ENCODE results near the gene GRAMD1B.

GRAMD1B gene

DNA sequence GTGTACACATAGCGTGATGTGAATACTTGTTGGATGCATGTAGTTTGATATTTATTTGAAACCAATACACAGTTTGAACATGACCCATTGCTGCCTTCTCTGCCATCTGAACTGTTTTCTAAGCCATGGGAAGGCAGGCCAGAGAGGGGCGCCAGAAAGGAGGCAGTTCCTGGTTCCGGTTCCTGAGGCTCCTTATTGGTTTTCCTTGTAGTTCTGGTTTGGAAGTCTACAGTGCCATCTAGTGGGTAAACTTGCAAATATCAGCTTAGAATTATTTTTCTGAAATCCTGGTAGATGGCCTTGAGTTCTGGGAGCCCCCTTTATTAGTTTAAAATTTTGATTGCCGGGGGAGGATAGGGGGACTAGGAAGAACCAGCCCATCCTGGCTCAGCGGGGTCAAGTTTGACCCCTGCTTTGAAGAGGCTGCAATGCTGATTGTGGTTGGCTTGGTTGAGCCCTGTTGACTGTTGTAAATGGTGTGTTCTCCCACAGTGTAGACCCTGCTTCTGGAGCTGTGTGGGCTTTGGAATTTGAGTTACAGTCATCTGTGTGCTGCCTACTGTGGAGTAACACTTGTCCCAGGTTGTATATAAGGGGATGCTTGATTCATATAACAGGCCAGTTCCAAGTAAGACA lies 48.4 kb downstream of the GRAMD1B start:
- DNase-seq, result peak; percentile 27 to 70

DNA sequence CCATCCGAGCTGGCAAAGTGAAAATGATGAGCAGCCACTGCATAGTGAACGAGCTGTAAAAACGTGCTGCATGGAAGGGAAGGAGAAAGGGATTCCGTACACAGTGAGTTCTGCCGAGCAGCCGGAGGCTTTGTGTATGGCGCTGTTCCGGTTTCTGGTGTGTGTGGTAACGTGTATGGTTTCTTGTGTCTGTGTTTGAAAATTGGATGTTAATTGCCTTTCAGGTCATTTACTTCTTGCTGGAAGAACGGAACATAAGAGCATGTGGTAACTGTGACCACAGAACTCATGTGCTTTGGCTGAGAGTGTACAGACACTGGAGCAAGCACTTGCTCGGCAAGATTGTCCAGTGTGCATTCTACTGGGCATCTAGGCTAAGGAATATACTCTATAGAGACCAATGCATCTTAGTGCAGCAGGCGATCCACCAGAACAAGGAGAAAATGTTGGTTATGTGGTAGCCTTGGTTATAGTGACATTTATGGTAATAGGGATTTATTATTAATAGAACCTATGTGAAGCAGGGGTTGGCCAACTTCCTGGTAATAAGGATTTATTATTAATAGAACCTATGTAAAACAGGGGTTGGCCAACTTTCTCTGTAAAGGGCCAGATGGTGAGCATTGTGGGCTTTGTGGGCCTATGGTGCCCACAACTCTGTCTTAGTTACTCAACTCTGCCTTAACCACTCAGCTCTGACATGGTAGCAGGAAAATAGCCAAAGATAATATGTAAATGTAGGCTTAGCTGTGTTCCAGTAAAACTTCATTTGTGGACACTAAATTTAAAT lies 49.2 kb downstream of the GRAMD1B start:
- peak in 1 of 2 donors; percentile 21 for DNase-seq

DNA sequence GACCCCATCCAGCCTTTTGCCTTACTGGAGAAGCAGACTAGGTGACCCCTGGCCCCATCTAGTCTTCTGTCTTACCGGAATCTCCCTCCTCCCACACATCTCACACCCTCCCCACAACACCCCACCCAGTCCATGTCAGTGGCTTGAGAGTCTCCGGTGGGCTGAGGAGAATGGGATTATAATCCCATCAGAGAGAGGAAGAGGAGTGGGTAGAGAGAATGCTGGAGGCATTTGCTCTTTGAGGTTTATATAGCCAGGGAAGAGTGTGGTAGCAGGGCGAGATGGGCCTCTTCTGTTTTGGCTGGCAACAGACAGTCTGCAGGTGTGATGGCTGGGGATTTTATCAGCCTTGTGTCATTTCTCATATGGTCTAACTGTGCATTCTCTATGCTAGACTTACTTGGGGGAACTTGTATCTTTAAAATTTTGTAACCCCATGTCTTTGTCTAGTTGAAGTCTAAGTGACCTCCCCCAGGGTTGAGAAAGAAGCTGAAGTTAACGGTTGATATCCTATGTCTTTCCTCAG lies 50.3 kb downstream of the GRAMD1B start:
- DNase-seq, result no peak

DNA sequence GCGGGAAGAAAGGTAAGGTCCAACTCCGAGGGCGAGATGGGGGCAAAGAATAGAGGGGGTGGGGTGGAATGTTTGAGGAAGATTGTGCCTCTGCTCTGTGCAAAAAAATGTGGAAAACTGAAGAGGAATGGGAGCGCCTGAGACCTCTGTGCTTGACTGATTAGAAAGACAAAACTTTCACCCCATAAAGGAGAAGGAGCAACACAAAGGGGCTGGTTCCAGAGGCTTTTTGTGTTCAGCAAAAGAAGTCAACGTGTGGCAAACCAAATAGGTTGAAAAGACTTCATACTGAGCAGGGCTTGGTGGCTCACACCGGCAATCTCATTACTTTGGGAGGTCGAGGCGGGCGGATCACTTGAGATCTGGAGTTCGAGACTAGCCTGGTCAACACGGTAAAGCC lies 50.8 kb downstream of the GRAMD1B start:
- DNase-seq, result no peak

DNA sequence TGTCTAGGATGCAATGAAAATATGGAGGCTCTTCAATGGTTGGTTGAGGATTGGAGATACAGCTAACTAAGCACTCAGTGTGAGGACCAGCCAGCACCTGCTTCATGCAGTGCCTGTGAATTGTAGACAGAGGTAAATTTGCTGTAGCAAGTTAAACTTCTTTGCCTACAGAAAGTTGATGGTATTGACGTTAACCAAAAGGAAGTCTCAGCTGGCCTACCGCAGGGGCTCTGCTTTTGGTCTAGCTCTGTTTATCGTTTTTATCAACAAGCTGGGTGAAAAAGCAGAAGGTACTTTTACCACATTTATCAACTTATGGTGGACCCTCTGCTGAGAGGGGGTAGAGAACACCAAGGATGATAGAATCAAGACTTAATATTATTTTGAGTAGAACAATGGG lies 51.6 kb downstream of the GRAMD1B start:
- no peak for DNase-seq

DNA sequence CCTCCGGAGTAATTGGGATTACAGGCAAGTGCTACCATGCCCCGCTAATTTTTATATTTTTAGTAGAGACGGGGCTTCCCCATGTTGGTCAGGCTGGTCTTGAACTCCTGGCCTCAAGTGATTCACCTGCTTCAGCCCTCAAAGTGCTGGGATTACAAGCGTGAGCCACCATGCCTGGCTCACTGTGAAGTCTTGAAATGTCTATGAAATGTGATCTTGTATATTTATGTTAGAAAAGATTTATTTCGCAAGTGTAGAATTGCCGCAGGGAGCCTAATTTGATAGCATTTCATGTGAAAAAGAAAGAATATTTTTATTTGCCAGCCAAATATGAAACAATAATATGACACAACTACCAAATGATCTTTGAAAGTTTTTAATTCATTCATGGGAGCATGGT lies 52.1 kb downstream of the GRAMD1B start:
- no peak for DNase-seq

DNA sequence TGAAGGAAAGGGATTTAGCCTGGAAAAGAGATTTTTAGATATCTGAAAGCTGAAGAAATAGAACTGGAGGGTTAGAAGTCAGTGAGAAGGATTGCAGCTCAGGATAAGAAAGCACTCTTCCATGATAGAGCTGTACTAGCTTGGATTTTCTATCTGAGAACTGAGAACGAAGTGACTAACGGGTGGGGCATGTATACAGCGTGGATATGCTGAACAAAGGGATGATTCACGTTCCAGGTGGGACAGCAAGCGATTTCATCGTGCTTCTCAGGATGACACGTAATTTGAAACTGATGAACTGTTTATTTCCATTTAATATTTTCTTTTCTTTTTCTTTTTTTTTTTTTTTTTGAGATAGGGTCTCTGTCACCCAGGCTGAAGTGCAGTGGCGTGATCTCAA lies 53.0 kb downstream of the GRAMD1B start:
- no peak for DNase-seq

DNA sequence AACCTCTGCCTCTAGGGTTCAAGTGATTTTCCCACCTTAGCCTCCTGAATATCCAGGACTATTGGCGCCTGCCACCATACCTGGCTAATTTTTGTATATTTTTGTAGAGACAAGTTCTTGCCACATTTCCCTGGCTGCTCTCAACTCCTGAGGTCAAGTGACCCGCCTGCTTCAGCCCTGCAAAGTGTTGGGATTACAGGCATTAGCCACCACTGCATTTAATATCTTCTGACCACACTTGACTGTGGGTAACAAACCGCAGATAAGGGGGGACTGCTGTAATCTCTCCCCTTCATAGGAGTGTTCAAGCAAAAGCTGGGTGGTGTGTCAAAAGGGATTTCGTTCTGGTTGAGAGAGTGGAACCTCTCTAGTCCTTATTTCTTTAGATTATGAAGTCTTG lies 53.4 kb downstream of the GRAMD1B start:
- DNase-seq, result no peak

DNA sequence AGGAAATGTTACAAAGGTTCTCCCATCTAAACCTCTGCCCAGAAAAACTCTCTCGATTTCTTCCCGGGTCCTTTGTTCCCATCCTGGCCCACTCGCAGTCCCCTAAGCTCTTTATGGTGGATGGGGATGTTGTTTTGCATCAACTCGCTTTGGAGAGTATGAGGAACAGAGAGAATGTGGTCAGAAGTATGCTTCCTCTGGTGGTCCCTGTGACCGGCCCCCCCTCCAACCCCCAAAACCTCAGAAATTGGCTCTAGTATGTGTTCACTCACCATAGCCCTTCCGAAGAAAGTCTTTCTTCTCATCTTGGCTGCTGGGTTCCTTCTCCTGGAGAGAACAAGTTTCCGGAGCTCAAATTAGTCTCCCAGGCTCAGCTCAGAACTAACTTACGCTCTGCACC lies 54.4 kb downstream of the GRAMD1B start:
- no peak for DNase-seq

DNA sequence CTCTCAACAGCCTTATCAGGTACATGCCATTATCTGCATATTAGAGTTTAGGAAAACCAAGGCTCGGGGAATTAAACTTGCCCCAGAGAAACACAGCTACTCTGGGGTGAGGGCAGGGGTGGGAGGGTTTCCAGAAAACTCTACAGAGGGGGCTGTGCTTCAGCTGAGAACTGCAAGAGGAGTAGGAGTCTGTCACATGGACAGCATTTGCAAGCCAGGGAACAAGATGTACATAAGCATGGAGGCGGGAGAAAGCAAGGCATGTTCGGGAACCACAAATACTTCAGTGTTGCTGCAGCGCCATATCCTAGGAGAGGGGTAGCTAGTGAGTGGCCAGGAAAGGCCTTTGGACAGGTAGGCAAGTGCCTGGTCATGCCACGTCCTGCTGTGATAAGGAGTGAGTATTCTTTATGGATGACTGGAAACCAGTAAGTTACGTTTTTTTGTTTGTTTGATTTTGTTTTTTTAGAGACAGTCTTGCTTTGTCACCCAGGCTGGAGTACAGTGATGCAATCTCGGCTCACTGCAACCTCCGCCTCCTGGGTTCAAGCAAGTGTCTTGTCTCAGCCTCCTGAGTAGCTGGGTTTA lies 57.2 kb downstream of the GRAMD1B start:
- DNase-seq, result no peak

DNA sequence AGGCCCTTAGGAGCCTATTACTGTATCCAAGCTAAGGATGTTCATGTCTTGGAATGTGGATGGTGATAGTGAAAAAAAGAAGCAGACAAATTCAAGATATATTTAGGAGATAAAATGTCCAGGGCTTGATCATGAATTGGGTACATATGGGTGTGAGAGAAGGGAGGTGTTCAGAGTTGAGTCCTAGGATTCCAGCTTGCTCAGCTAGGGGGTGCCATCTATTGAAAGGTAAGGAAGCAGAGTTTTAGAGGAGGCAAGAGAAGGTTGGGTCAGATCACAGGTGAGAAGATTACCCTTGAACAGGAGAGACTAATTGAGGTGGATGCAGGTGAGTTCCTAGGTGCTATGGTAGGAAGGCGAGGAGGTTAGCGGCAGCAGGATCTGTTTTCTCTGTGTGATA lies 60.5 kb downstream of the GRAMD1B start:
- DNase-seq, result no peak

DNA sequence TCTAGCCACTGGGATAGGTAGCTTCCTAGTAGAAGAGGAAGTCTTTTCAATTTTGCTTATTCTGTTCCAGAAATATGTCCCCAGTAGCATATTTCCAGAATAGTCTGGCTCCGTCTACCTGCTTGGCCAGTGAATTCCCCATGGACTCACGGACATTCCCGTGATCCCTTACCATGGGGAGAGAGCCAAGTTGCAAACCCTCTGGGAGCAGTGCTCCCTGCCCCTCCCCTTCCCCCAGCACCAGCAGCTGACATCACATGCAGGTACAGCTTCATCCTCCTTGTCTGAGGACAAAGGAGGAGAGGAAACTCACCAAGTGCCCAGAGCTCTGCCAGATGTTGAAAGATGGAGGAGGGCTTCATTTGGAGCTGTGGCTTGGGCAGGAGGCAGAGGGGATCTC lies 61.2 kb downstream of the GRAMD1B start:
- no peak for DNase-seq

DNA sequence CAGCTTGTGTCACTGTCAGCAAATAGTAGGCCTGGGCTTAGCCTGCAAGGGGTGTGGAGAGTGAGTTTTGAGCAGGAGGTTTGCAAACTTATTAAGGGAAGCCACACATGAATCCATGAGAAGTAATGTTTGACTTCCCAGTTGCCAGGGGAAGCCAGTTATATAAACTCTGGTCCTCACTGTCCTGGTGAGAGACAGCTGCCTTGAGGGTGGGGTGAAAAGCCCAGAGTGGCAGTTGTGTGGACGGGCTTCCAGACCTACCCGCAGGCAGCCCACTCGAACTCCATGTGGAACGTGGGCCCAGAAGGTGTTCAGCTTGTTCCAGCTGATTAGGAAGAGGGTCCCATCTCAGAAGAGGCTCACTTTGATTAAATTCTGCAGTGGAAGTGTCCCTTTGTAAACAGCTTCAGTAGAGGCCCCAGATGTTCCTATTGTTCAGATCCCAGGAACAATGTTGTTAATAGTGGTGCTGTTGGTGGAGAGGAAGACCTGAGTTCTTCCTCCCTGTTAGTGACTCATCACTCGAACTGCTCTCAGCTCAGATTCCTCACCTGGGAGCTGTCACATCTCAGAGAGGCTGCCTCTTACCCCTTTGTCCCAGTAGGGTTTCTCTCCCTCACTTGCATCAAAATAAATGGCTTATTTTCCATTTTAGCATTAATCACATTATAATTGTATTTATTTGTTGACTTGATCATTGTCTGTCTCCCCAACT lies 63.4 kb downstream of the GRAMD1B start:
- no peak for DNase-seq

DNA sequence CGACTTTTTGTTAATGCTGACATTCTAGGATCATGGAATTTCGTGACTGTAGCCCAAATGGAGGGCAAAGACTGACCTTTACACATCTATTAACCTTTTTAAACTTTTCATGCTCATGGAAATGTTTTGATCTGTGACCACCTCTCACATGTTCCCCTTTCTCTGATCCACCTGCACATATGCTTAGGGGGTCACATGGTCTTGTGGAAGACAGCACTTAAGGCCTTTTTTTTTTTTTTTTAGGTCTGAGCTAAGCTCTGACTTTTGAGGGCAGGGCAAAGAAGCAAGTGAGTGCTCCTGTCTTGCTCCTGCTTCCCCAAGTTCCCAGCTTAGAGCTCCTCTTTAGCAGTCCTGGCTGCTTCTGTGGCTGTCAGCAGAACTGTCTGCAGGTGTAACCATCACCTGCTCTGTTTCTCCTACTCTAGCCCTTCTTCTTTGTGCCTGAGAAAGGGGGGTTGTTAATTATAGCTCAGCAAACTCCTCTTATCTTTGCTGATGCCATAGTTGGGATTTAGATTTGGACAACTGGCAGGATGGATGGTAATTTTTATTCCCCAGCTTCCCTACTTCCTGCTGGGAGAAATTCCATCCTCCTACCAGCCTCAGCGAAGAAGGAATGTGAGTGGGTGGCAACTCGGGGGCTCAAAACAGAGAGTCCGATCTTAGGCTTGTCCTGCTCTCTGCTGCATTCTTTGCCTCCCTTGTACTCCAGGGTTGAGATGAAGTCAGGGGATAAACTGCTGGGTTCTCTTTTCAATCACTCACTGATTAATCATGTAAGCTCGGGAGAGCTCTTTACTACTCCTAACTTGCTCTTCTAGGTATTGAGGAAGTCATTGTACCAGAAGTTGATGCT lies 64.4 kb downstream of the GRAMD1B start:
- DNase-seq, result no peak

DNA sequence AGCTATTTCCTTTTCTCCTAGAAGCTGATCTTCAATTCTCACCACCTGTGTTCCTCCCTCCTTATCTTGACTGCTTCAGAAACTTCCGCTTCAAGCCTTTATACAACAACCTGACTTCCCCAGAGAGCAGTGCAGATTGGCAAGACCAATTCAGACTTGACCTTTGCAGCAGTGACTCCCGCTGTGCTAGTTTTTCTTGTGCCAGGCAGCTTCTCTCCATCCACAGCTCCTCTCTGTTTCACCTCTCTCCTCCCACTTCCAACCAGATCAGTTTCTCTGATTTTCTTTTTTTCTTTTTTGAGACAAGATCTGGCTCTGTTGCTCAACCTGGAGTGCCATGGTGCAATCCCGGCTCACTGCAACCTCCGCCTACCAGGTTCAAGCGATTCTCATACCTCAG lies 74.3 kb downstream of the GRAMD1B start:
- DNase-seq, result no peak

DNA sequence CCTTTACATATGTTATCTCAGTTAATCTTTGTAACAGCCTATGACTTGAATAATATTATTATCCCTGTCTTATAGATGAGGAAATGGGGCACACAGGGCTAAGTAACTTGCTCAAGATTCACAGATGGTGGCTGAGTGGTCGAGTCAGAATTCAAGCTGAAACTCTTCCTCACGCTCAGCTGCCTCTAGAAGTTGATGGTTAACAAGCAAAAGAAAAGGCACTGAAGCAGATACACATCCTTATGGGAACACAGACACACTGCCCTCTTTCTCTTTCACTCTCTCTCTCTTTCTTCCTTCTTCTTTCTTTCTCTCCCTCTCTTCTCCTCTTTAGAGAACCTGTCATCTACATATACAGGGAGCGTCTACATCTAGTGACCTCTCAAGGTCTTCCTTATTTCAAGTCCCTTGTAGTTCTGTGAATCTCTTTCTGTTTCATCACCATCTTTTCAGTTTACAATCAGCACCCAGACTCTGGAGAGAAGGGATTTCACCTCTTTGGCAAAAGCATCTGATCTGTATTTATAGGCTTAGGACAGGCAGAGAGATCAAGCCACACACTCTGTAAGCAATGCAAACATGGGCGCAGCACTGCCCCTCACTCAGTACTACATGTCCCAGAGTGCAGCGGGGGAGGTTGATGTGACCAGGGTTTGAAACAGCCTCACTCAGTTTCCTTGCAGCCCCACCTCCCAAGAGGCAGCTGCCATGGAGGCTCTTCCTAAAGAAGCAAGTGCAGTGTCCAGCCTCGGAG lies 75.7 kb downstream of the GRAMD1B start:
- DNase-seq, result no peak

DNA sequence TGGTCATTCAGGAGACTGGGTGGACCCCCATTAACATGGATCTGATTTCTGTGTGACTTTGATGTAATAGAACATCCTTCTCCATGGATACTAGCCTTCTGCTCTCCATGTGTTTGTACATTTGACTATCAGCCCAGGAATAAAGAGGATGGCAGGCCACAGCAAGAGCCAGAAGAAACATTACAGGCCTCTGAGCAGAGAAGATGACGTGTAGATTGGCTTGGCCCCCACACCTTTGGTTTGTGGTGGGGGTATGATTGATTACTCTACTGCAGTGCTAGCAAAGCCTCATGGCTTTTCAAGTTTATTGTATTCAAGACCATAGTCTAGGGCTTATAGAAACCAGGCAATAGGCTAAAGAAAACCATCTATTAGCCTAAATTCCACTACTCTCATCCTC lies 77.0 kb downstream of the GRAMD1B start:
- DNase-seq, result no peak

DNA sequence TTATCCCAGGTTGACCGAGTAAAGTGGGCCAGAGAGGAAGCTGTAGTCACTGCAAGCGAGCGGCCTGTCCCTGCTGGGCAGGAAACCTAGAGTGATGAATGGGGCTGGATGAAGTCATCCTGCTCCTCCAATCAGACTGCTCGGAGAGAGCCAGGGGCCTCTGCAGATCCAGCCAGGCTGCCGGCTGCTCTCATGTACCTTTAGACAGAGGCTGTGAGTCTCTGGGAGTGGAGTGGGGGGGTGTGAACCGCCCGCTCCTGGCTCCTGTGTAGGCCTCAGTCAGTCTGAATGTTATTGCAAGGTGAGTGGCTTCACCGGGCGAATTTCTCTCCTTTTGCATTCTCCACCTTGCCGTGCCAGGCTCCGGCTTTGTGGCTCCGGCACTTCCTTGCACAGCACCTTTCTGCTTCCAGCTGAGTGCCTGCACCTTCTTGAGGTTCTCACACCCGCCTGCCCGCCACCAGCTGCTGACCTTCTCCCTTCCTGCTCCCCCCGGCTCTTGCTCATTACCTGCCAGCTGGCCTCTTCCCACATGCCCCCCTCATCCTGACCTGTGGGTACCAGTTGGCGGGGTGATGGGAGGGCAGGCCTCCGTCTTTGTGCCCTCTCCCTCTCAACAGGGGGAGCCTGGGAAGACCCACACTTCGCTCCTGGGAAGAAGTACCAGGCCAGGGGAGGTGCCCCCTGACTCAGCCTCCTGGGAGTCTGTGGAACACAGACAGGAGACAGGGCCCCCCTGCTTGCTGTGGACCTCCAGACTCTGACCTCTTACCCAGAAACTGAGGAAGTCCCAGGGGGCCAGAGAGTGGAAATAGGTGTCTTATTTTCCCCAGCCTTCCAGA lies 79.9 kb downstream of the GRAMD1B start:
- no peak for DNase-seq

DNA sequence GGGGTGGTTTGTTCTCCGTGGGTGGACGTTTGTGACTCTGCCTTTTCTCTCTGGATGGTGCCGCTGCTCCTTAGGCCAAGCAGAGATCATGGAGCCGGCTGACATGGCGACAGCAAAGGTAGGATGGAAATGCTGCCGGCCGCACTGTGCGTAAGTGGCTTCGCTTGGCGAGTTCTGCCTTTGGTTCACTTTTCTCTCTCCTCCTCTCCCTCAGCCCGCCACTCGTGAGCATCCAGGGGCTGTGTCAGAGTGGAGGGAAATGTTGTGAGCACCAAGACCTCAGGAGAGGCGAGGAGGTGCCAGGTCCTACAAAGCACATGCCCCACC lies 80.5 kb downstream of the GRAMD1B start:
- no peak for DNase-seq

DNA sequence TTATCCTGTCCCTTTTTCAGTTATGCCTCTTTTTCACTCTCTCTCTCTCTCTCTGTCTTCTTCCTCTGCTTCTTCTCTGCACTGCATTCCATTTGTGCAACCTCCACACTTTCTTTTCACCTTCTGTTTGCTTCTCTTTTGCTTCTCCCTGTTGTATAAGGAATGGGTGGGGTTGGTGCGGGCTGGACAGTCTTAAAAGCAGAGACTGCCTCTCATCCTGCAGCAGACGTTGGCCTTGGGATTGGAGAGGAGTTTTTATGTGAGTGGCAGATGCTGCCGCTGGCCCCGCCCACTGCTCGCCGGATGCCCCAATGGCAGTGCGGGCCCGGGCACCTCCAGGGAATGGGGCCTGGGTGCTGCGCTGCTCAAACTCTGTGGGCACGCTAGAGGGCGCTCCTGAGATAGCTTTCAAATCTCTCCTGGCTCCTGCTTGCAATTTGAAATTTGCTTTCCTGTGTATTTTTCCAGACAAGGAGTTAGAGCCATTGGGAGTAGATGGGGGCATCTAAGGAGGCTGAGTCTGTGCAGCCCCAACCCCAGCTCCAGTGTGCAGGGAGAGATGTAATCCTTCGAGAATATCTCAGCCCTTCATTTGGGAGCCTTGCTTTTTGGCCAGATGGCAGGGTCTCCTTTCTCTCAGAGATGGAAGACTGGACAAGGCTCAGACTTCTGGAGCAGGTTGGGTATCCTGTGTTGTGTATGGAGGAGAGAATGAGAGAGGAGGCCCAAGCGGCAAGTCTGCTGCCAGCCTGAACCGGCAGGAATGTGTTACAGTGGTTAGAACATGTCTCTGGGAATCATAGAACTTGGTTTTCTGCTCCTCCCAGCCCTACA lies 81.2 kb downstream of the GRAMD1B start:
- DNase-seq, result peak; percentile 61 to 73
